Measurements from ENCODE around the gene PSEN1. TPM values are rescaled to one million over a fixed set of nuclear protein-coding genes. Genes with fewer than 3 reads are reported as not detected.

Gene PSEN1
- total RNA-seq (2014; rRNA removed; shearing (Covaris generic)) = 23.5 and 26.2 TPM in 2 replicates

GRCh38 chr14:73136387-73137225 is at the start of gene PSEN1:
Gene PSEN1 (plus strand): TSS chr14:73136507. CDS start chr14:73148020, 11,513 bp downstream.
- no peaks in the 10 kb centered on the region for H3K9me3 ChIP-seq (replicated peaks)
- DNase-seq (ENCODE audit: low read depth in 1 of 2, low spot score in 2 of 2) = peak; percentile 92

GRCh38 chr14:73091044-73091443 is 45.3 kb upstream of the PSEN1 start:
- Histone ChIP-seq H3K4me1 (replicated peaks) (no peaks in the 10 kb centered on the region), H3K9me3 (replicated peaks) (no peaks in the 10 kb centered on the region), H3K27ac (no peak overlapping the region), H3K36me3 (peaks cover 66% of the 10 kb centered on the region), H3K27me3 (replicated peaks) (no peaks in the 10 kb centered on the region), H3K4me3 (no peak overlapping the region)
- no peak for DNase-seq (ENCODE audit: low read depth in 1 of 2, low spot score in 2 of 2)

More at GRCh38 chr14:73136387-73137225, at the start of gene PSEN1:
- no peaks in the 10 kb centered on the region for H3K36me3 ChIP-seq
- H3K4me3 ChIP-seq = peak within 1 kb of the TSS; percentile 64
- peaks cover 6% of the 10 kb centered on the region; the same call in 1 of the 2 replicates for H3K4me1 ChIP-seq (replicated peaks)
- peak within 1 kb of the TSS; percentile 70 for H3K27ac ChIP-seq
- no peaks in the 10 kb centered on the region for H3K27me3 ChIP-seq (replicated peaks)

- Histone ChIP-seq H3K27ac (no peak overlapping the region), H3K27me3 (replicated peaks) (no peaks in the 10 kb centered on the region), H3K36me3 (peaks cover 64% of the 10 kb centered on the region), H3K4me3 (no peak overlapping the region), H3K9me3 (replicated peaks) (no peaks in the 10 kb centered on the region), H3K4me1 (replicated peaks) (no peaks in the 10 kb centered on the region)
- no peak for DNase-seq (ENCODE audit: low read depth in 1 of 2, low spot score in 2 of 2)
Measured at GRCh38 chr14:73097421-73097820, 38.9 kb upstream of the PSEN1 start.

- H3K36me3 ChIP-seq = peaks cover 78% of the 10 kb centered on the region
Measured at GRCh38 chr14:73100334-73100733, 36.0 kb upstream of the PSEN1 start.

GRCh38 chr14:73102806-73103497 is 33.4 kb upstream of the PSEN1 start:
- DNase-seq (ENCODE audit: low read depth in 1 of 2, low spot score in 2 of 2) = no peak
- Histone ChIP-seq H3K9me3 (replicated peaks) (no peaks in the 10 kb centered on the region), H3K27me3 (replicated peaks) (no peaks in the 10 kb centered on the region), H3K4me3 (no peak overlapping the region), H3K27ac (no peak overlapping the region), H3K4me1 (replicated peaks) (no peaks in the 10 kb centered on the region), H3K36me3 (peaks cover 85% of the 10 kb centered on the region)

More at GRCh38 chr14:73100334-73100733, 36.0 kb upstream of the PSEN1 start:
- Histone ChIP-seq H3K27ac (no peak overlapping the region), H3K9me3 (replicated peaks) (no peaks in the 10 kb centered on the region), H3K4me3 (no peak overlapping the region), H3K27me3 (replicated peaks) (no peaks in the 10 kb centered on the region), H3K4me1 (replicated peaks) (no peaks in the 10 kb centered on the region)
- no peak for DNase-seq (ENCODE audit: low read depth in 1 of 2, low spot score in 2 of 2)

GRCh38 chr14:73105050-73105449 is 31.3 kb upstream of the PSEN1 start:
- no peaks in the 10 kb centered on the region for H3K4me1 ChIP-seq (replicated peaks)
- H3K4me3 ChIP-seq = no peak overlapping the region
- no peaks in the 10 kb centered on the region for H3K9me3 ChIP-seq (replicated peaks)
- H3K36me3 ChIP-seq = peaks cover 85% of the 10 kb centered on the region
- no peak for DNase-seq (ENCODE audit: low read depth in 1 of 2, low spot score in 2 of 2)
- no peaks in the 10 kb centered on the region for H3K27me3 ChIP-seq (replicated peaks)
- H3K27ac ChIP-seq = no peak overlapping the region

- no peak overlapping the region for H3K4me3 ChIP-seq
- H3K36me3 ChIP-seq = peaks cover 85% of the 10 kb centered on the region
- H3K9me3 ChIP-seq (replicated peaks) = no peaks in the 10 kb centered on the region
- no peaks in the 10 kb centered on the region for H3K27me3 ChIP-seq (replicated peaks)
- no peak for DNase-seq (ENCODE audit: low read depth in 1 of 2, low spot score in 2 of 2)
- H3K27ac ChIP-seq = no peak overlapping the region
- H3K4me1 ChIP-seq (replicated peaks) = no peaks in the 10 kb centered on the region
Measured at GRCh38 chr14:73105727-73106126, 30.6 kb upstream of the PSEN1 start.

GRCh38 chr14:73116079-73116665 is 20.1 kb upstream of the PSEN1 start:
- Histone ChIP-seq H3K27me3 (replicated peaks) (no peaks in the 10 kb centered on the region), H3K27ac (no peak overlapping the region), H3K4me1 (replicated peaks) (no peaks in the 10 kb centered on the region), H3K4me3 (no peak overlapping the region), H3K36me3 (peaks cover 86% of the 10 kb centered on the region), H3K9me3 (replicated peaks) (no peaks in the 10 kb centered on the region)
- DNase-seq (ENCODE audit: low read depth in 1 of 2, low spot score in 2 of 2) = no peak

- H3K27ac ChIP-seq = no peak overlapping the region
- peaks cover 56% of the 10 kb centered on the region for H3K36me3 ChIP-seq
- H3K4me1 ChIP-seq (replicated peaks) = no peaks in the 10 kb centered on the region
- no peak for DNase-seq (ENCODE audit: low read depth in 1 of 2, low spot score in 2 of 2)
- H3K27me3 ChIP-seq (replicated peaks) = no peaks in the 10 kb centered on the region
- H3K9me3 ChIP-seq (replicated peaks) = no peaks in the 10 kb centered on the region
- no peak overlapping the region for H3K4me3 ChIP-seq
Measured at GRCh38 chr14:73124180-73124894, 12.0 kb upstream of the PSEN1 start.

GRCh38 chr14:73125169-73125588 is 11.1 kb upstream of the PSEN1 start:
- Histone ChIP-seq H3K4me1 (replicated peaks) (no peaks in the 10 kb centered on the region), H3K9me3 (replicated peaks) (no peaks in the 10 kb centered on the region), H3K27me3 (replicated peaks) (no peaks in the 10 kb centered on the region), H3K36me3 (peaks cover 47% of the 10 kb centered on the region), H3K4me3 (no peak overlapping the region), H3K27ac (no peak overlapping the region)
- DNase-seq (ENCODE audit: low read depth in 1 of 2, low spot score in 2 of 2) = no peak

GRCh38 chr14:73125746-73126145 is 10.6 kb upstream of the PSEN1 start:
- DNase-seq (ENCODE audit: low read depth in 1 of 2, low spot score in 2 of 2) = no peak
- peaks cover 42% of the 10 kb centered on the region for H3K36me3 ChIP-seq
- no peaks in the 10 kb centered on the region for H3K27me3 ChIP-seq (replicated peaks)
- no peaks in the 10 kb centered on the region for H3K4me1 ChIP-seq (replicated peaks)
- no peak overlapping the region for H3K4me3 ChIP-seq
- no peak overlapping the region for H3K27ac ChIP-seq
- no peaks in the 10 kb centered on the region for H3K9me3 ChIP-seq (replicated peaks)

GRCh38 chr14:73133795-73134194 is 2.5 kb upstream of the PSEN1 start:
- Histone ChIP-seq H3K27me3 (replicated peaks) (no peaks in the 10 kb centered on the region), H3K36me3 (no peaks in the 10 kb centered on the region), H3K4me3 (no peak overlapping the region), H3K4me1 (replicated peaks) (peaks cover 6% of the 10 kb centered on the region; the same call in 1 of the 2 replicates), H3K27ac (no peak overlapping the region), H3K9me3 (replicated peaks) (no peaks in the 10 kb centered on the region)
- no peak for DNase-seq (ENCODE audit: low read depth in 1 of 2, low spot score in 2 of 2)

- H3K9me3 ChIP-seq (replicated peaks) = no peaks in the 10 kb centered on the region
- peaks cover 6% of the 10 kb centered on the region; the same call in 1 of the 2 replicates for H3K4me1 ChIP-seq (replicated peaks)
- no peaks in the 10 kb centered on the region for H3K27me3 ChIP-seq (replicated peaks)
- DNase-seq (ENCODE audit: low read depth in 1 of 2, low spot score in 2 of 2) = no peak
- no peak overlapping the region for H3K27ac ChIP-seq
- no peaks in the 10 kb centered on the region for H3K36me3 ChIP-seq
- peak overlapping the region; percentile 64 for H3K4me3 ChIP-seq
Measured at GRCh38 chr14:73136085-73136386, 271 bp upstream of the PSEN1 start.

All from SJSA1 (cell line).